DMS153 (cell line): ENCODE results near the gene NECTIN4.
"Not testable (repeated sequence)": the region's sequence is repeated elsewhere in the genome, so short reads cannot be mapped to it uniquely, and the experiment has no call there.

ENCODE experiments used
- DNase-seq: peaks from one replicate; lab custom pipeline; 2025; lab: John Stamatoyannopoulos, UW

Gene NECTIN4

DNA sequence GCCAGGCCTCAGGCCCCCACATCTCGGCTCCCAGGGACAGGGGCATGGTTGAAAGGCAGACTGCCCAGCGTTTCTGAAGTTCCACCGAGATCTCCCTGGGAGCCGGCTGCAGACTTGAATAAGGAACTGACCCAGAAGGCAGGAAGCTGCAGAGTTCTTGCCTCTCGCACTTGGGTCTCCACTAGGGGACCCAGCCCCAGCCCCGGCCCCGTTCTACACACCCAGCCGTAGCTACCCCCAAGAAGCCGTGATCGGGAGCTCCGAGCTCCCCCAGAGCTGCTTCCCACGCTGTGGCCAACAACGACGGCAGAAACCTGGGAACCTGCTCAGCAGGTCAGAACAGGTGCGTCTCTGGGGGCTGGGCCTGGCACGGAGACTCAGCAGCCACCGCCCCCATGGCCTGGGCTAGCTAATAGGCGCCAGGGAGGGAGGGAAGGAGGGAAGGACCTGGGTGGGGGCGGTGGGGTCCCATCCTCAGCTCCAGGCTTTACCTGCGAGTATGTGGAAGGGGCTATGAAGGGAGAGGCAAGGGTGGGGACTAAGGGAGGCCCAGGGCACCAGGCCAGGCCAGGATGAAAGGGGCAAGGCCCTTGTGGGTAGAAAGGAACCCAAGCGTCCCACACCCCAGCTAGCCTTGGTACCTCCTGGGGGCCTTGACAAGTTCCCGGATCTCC, at the start of gene NECTIN4:
TSS of gene NECTIN4 (minus strand) at position 308 of the 674 bp plus-strand sequence. CDS start at position 46, 262 bp downstream.
- no peak for DNase-seq

DNA sequence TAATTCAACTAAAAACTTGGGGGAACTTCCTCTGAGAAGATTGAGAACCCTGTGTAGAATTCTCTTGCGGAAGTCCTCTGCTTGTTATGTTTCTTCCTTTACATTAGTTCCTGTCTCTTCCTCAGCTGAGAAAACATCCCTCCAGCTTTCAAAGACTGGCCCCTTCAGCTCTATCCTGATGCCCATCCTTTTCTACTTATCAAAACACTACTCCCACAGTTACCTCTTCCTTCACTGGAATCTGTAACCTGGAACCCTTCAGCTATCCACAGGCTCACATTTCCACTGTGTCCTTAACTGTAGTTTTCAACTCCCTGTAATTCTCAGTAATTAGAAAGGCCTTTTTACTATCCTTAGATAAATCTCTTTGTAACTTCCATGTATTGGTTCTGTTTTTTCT, 49.1 kb upstream of the NECTIN4 start:
- no peak for DNase-seq

GRCh38 chr1:161137881-161138280, 48.5 kb upstream of the NECTIN4 start:
- no peak for DNase-seq

DNA sequence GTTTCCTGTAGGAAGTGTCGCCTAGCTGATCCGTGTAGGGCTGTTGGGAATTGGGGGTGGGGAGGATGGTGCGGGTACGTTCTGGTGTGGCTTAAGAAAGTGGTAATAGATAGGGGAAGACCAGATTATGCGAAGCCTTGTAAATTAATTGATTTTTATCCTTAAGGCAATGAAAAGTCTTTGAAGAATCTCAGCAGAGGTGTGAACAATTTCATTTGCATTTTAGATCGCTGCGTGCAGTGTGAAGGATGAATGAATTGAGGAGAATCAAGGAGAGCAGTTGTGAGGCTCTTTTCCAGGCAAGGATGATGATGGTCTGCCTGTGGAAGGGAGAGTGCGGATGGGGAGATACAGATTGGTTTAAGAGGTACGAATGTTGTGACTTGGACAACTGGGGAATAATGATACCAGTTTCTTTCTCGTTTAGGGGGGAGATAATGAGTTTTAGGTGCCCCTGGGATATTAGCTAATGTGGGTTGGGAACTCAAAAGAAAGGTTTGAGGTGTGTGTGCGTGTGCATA, 43.9 kb upstream of the NECTIN4 start:
- no peak for DNase-seq

DNA sequence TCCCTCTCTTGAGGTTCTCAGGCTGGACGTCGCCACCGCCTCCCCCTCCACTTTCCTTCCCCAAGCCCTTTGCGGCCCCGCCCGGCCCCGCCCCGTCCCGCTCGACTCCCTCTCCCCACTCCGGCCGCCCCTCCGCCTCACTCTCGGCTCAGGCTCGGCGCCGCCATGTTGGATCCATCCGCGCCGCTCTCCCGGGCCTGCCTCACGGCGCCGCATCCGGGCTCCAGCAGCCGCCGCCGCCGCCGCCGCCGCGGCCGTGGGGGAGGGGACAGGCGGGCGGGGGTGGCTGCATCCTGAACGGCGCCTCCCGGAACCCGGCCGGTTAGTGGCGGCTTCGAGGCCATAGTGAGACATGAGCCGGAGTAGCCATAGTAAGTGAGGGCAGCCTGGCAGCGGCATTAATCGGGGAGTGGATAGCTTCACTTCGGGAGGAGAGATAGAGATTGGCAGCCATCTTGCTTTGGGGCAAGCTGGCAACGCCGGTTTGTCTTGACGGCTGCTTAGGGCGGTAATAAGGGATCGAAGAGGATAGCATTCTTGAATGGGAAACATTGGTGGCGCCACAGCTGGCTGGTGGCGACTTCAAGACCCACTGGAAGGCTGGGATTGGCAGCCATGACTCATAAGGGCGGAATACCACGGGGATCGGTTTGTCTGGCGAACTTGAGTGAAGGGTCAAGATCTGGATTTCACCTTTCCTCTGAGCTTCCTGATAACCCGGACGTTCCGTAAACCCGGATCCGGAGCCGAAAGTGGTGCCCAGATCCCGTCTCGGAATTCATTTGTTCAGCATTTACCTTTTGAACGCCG, 43.3 kb upstream of the NECTIN4 start, which contains the start of gene DEDD:
TSS of gene DEDD (minus strand) at position 258 of the 810 bp plus-strand sequence. CDS start 8,205 bp downstream, outside the sequence.
- DNase-seq, result peak; percentile 97

DNA sequence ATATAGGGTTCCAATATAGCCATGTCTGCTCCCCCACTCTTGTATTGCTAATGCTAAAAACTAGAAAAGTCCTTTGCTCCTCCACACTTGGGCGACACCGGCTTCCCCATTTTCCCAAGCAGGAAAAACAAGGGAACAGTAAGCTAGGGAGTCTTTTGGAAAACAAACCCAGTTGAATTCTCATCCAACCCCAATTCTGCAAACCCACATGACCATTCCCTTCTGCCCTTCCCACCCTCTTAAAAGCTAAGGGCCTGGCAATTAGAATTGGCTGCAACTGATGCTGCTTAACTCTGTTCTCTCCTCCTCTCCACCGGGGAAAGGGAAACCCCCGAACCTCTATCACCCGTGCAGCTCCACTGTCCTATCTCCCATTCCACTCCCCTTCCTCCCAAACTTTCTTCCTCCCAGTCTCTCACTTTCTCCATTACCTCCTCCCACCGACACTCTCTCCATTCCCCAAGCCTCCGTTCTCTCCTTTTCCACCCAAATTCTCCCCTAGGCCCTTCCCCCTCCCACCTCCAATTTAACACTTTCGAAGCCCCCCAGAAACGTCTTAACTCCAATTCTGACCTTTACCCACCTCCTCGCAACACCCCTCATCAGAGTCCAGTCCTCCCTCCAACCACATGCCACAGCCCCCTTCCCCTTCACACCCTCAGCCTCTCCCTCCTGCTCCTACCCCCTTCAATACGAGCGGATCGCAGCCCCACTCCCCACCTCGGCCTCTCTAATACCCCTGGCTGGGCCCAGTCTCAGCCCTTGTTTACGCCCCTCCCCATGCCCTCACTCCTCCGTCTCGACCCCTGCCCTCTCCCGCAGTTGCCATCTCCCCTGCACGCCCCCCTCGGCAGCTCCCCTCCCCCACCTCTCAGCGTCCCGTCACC, 42.4 kb upstream of the NECTIN4 start:
- no peak for DNase-seq

DNA sequence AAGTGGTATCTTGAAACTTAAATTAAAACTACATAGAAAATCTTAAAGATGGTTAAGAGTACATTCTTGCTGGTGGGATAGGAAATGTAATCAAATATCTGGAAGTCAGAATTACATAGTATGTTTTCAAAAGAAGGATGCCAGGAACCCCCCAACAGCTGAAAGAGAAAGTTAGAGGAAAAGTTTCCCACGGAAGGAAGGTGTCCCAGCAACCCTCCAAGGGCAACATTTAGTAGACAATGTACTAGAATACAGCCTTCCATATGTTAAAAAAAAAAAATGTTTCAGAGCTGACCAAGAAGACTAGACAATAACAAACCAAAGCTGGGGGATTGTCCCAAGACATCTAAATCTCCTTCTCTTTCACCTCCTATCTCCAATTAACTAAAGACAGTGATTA, 40.9 kb upstream of the NECTIN4 start:
- DNase-seq, result no peak

- DNase-seq, result no peak
These were observed 39.4 kb upstream of the NECTIN4 start for GRCh38 chr1:161128591-161129420.

DNA sequence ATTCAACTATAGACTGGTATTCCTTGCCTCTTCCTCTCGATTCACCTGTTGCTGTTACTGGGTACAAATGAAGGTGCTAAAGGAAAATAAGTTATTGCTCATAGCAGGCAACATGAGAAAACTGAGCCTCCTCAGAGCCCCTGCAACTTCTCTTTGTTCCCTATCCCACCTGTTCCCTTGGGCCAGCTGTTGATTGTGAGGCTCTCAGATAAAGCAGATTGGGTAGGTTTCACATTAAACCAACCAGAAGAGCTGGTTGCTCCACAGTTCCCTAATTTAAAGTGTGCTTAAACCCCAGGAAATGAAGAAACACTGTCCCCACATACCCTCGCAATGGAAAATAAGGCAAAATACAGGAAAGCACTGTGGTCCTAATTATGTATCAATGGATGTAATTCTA, 38.3 kb upstream of the NECTIN4 start:
- no peak for DNase-seq

GRCh38 chr1:161122967-161123366, 33.6 kb upstream of the NECTIN4 start:
- DNase-seq, result no peak

DNA sequence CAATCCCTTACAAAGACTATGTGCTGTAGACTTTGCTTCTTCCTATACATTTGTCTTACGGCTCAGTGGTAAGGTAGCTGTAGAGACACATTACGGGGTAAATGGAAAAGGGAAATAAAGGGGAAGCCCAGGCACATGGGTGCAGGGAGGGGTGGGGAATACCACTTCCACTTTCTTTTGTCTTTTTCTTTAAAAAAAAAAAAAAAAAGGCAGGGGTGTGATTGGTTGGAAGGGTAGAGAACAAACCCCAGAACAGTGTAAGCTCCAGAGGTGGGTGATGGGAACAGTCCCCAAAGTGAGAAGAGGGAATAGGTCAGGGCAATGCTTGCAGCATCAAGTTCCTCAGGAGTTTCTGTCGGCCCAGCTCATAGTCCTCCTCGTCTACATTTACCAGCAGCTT, 32.5 kb upstream of the NECTIN4 start:
- DNase-seq, result no peak

DNA sequence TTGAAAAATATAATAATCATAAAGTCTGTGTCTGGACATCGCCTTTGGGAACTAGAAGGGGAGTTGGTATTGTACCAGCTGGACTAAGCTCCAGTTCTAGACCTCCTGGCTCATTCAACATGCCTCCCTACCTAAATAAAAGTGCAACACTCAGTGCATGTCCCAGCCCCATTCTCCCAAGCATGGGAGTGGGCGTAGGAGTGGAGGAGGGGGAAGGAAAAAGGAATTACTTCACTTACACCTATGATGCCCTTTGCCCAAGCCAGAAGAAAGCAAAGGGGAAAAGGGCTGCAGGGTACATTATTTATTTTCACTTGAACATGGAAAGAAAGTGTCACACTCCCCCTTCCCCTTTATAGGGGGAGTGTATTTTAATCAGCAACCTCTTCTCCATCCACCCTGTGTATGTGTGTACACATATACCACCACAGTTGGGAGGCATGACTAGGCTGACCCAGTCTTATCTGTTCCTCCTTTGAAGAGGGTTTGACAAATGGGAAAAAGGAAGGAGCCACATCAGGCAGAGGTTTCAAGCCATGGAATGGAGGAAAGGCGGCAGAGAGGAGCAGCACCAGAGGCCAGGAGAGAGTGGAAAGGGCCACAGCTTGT, 31.8 kb upstream of the NECTIN4 start:
- no peak for DNase-seq

- DNase-seq, result no peak
These were observed 29.9 kb upstream of the NECTIN4 start for GRCh38 chr1:161119092-161119903.

- DNase-seq, result peak; percentile 58
These were observed 28.6 kb upstream of the NECTIN4 start, which contains the start of the genes NIT1 and PFDN2 for GRCh38 chr1:161117759-161118581. Gene NIT1, plus strand, starts transcription at chr1:161118105. Its CDS starts 72 bp downstream, at chr1:161118177. Gene PFDN2, minus strand, starts transcription at chr1:161118037. Its CDS starts 11 bp downstream, at chr1:161118026.

DNA sequence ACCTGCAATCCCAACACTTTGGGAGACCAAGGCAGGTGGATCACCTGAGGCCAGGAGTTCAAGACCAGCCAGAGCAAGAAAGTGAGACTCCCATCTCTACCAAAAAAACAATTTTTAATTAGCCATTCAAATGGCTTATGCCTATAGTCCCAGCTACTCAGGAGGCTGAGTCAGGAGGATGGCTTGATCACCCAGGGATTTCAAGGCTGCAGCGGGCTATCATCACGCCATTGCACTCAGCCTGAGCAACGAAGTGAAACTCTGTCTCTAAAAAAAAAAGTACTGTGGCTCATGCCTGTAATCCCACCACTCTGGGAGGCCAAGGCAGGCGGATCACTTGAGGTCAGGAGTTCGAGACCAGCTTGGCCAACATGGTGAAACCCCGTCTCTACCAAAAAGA, 26.6 kb upstream of the NECTIN4 start:
- DNase-seq, result not testable (repeated sequence)

- no peak for DNase-seq
These were observed 25.9 kb upstream of the NECTIN4 start for GRCh38 chr1:161115132-161115711.

DNA sequence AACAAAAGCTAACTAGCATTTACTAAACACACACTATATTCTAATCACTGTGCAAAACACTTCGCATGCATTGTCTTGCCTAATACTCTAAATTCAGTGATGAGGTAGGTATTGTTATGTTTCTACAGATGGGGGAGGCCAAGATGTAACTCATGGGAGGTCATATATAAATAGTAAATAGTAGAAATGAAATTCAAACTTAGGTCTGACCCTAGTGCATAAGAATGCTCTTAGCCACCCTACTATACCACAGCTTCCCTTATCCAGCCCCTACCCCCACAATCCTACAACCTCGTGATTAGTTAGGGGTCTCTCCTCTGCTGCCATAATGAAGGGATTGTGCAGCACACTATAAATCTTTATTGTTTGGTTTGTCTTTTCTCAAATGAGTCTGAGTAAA, 25.2 kb upstream of the NECTIN4 start:
- no peak for DNase-seq

DNA sequence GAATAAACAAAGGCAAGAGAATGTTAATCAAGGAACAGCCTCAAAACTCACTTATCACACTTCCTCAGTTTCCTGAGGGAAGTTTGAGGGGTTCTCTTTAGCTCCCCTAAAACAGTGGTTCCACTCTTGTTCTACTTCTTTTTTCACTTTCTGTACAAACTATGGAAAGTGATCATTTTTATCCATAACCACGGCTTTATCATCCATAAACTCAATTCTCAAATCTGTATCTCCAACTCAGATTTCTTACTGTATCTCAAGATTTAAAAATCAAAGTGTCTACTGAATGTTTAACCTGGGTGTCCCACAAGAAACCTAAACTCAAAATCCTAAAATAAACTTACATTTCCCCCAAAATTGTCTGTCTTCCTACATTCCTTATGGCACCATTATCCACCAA, 24.6 kb upstream of the NECTIN4 start:
- DNase-seq, result no peak
